Kidney (tissue), 14 donors: ENCODE results near the gene CCDC86. TPM values are rescaled to one million over a fixed set of nuclear protein-coding genes. Genes with fewer than 3 reads are reported as not detected.

Source experiments
- DNase-seq, 5 donors: peaks; one replicate each; pipeline ENCODE4 v3.0.0-alpha.2; 2013 to 2020
- FAIRE-seq: peaks from 2 replicates; lab custom pipeline; 2012; peaks lifted over from hg19 to GRCh38; lab: Jason Lieb, UNC
- H3K27ac ChIP-seq, 2 donors: one replicate each; pipeline ENCODE4 v1.7.0; 2013; ENCODE audit warnings: low read depth in 2 of 2, low read length in 2 of 2, inconsistent platforms in 1 of 2
- H3K27me3 ChIP-seq: one replicate; pipeline ENCODE4 v1.7.1; 2013; ENCODE audit warnings: low read length, inconsistent platforms; ENCODE audit not compliant: control insufficient read depth, insufficient read depth
- H3K36me3 ChIP-seq, 3 donors: one replicate each; pipeline versions ENCODE4 v1.7.0 to v1.7.1; 2013; ENCODE audit warnings: low read length in 3 of 3, control low read depth in 1 of 3, inconsistent platforms in 1 of 3; ENCODE audit not compliant: insufficient read depth in 3 of 3, control insufficient read depth in 2 of 3
- H3K4me1 ChIP-seq, 3 donors: one replicate each; pipeline versions ENCODE4 v1.7.0 to v1.7.1; 2013; ENCODE audit warnings: low read length in 3 of 3, inconsistent platforms in 1 of 3, low read depth in 1 of 3; ENCODE audit not compliant: control insufficient read depth in 2 of 3, insufficient read depth in 2 of 3
- H3K4me3 ChIP-seq, 3 donors: one replicate each; pipeline versions ENCODE4 v1.7.0 to v1.8.1; 2013; ENCODE audit warnings: low read length in 3 of 3, control low read depth in 1 of 3, inconsistent platforms in 1 of 3
- H3K9ac ChIP-seq, 3 donors: one replicate each; pipeline versions ENCODE4 v1.7.0 to v1.7.1; 2013; ENCODE audit warnings: low read length in 3 of 3, control low read depth in 1 of 3, inconsistent platforms in 1 of 3
- H3K9me3 ChIP-seq, 3 donors: one replicate each; pipeline versions ENCODE4 v1.7.0 to v1.7.1; 2013; ENCODE audit warnings: low read length in 3 of 3, control low read depth in 1 of 3, inconsistent platforms in 1 of 3; ENCODE audit not compliant: control insufficient read depth in 2 of 3, insufficient read depth in 1 of 3
- CTCF ChIP-seq: IDR thresholded peaks from 3 replicates; pipeline ENCODE4 v1.5.1; 2012; ENCODE audit warnings: mild to moderate bottlenecking, moderate library complexity, borderline replicate concordance; ENCODE audit not compliant: insufficient read depth; ENCODE audit errors: extremely low read depth
- intact Hi-C: fragments of 100-400 bp; cut with DNase I; formaldehyde crosslinking; loops from one replicate; pipeline ENCODE4 v1.11.1; 2022
- polyA plus RNA-seq: library from polyadenylated mRNA; stranded (reverse); fragments of 350-450 nt; fragmentation: Illumina TruSeq; extraction: RNeasy Lipid Tissue Mini Kit (QIAGEN cat#74804); gene quantifications from one replicate; pipeline ENCODE4 v1.2.3, GENCODE V29; 2014; ENCODE audit warnings: low read depth, low replicate concordance; ENCODE audit not compliant: insufficient read depth
- total RNA-seq: library from RNA; stranded (reverse); fragmentation: NEBNext Ultra II Directional; extraction: Animal tissue kit (Norgen Biotek cat#: 25700); gene quantifications from one replicate; pipeline ENCODE4 v1.2.1, GENCODE V29; 2021
- donor health status: control.
- donor health status: control.
- donor health status: control.
- donor health status: control.
- donor health status: control.
- donor health status: DM: yes; HTN: yes; CAD: no.
- donor health status: Normal renal cell carcinoma (clear cell type).

The CCDC86 gene
- total and polyA plus RNA-seq, 2 donors from 2014 or later: 15.9 to 18.9 TPM

DNA sequence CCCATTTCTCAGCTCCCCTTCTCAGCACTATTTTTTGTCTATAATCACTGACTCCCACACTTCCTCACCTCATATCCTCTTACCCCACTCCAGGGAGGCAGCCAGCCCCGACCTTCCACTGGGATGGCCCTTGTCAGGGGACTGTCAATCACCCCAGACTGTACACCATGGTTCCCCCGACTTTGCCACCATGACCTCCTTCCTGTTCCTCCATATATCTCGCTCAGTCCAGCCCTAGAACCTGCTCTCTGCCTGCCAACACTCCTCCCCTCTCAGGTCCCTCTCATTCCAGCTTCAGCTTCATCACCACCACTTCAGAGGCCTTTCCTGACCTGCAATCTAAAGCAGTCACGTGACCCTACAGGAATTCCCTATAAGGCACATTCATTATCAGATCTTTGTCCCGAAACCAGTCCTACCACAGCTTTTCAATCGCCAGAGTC is 48.0 kb downstream of the CCDC86 start:
- peak in 1 of 5 donors; percentile 19 for DNase-seq
- intact Hi-C loops: no loop called here

GRCh38 chr11:60890696-60891095 is 48.8 kb downstream of the CCDC86 start:
- no peaks in the 10 kb centered on the region for H3K27me3 ChIP-seq
- peaks cover 3 to 19% (median 12%) of the 10 kb centered on the region in 3 donors for H3K36me3 ChIP-seq
- peak in 1 of 5 donors; percentile 30 for DNase-seq
- H3K4me1 ChIP-seq: no peaks in the 10 kb centered on the region
- no peak overlapping the region for H3K9ac ChIP-seq
- no peak overlapping the region for H3K4me3 ChIP-seq
- intact Hi-C loops: no loop called here
- FAIRE-seq: no peak
- no peak for TF ChIP-seq CTCF
- no peaks in the 10 kb centered on the region for H3K9me3 ChIP-seq
- no peak overlapping the region for H3K27ac ChIP-seq

More for the DNA sequence above, 48.0 kb downstream of the CCDC86 start:
- no peak overlapping the region for H3K4me3 ChIP-seq
- peaks cover 0 to 15% (median 9%) of the 10 kb centered on the region in 3 donors for H3K36me3 ChIP-seq
- no peaks in the 10 kb centered on the region for H3K27me3 ChIP-seq
- no peaks in the 10 kb centered on the region for H3K9me3 ChIP-seq
- FAIRE-seq: no peak
- TF ChIP-seq CTCF: no peak
- H3K9ac ChIP-seq: no peak overlapping the region
- no peaks in the 10 kb centered on the region for H3K4me1 ChIP-seq
- H3K27ac ChIP-seq: no peak overlapping the region

DNA sequence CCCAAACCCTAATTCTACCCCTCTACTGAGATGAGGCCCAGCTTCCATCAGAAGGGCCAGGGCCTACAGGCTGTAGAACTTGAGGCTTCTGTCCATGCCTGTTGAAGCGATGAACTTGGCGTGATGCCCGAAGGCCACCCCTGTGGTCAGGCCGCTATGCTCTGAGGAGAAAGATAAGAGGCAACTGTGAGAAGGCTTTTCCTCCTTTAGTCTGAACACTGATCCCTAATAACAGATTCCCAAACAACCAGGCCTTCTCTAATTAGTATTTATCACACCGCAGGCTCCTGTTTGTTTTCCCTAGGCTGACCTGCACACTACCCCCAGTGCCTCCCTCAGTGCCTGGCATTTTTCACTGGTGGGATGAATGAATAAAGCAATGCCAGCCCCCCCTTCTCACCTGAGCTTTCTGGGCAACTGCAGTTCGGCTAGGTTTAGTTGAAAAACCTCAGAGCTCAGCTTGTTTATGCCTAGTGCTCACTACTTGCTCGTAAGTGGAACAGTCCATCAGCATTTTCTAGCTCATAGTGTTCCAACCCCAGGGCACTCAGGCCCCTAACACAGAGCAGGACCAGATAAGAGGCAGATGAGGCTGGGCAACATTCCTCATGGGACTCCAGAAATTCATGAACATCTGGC is 49.3 kb downstream of the CCDC86 start:
- peaks cover 3 to 19% (median 17%) of the 10 kb centered on the region in 3 donors for H3K36me3 ChIP-seq
- TF ChIP-seq CTCF: no peak
- H3K27ac ChIP-seq: no peak overlapping the region
- H3K9ac ChIP-seq: no peak overlapping the region
- H3K4me1 ChIP-seq: no peaks in the 10 kb centered on the region
- DNase-seq (peak in 1 of 5 donors; percentile 37), FAIRE-seq (no peak)
- no peaks in the 10 kb centered on the region for H3K27me3 ChIP-seq
- intact Hi-C loops: no loop called here
- H3K9me3 ChIP-seq: no peaks in the 10 kb centered on the region
- no peak overlapping the region for H3K4me3 ChIP-seq
